Progenitor cell of endocrine pancreas (in vitro differentiated cells): Measurements from ENCODE around the gene RPN1. TPM values are rescaled to one million over a fixed set of nuclear protein-coding genes. Genes with fewer than 3 reads are reported as not detected.

Experiments
- DNase-seq: peaks from one replicate; pipeline ENCODE4 v3.0.0; 2021; ENCODE audit warnings: low spot score; ENCODE audit not compliant: unreplicated experiment
- H3K27ac Mint-ChIP-seq: 2 replicates; pipeline ENCODE4 v1.8.0; 2021; ENCODE audit warnings: mild to moderate bottlenecking, moderate library complexity, mixed read lengths
- H3K27me3 Mint-ChIP-seq: 2 replicates; pipeline ENCODE4 v1.8.0; 2021; ENCODE audit warnings: mixed read lengths
- H3K36me3 Mint-ChIP-seq: 2 replicates; pipeline ENCODE4 v1.8.0; 2022; ENCODE audit warnings: mixed read lengths; ENCODE audit not compliant: insufficient read depth
- H3K4me1 Mint-ChIP-seq: 2 replicates; pipeline ENCODE4 v1.8.0; 2021; ENCODE audit warnings: low read depth, mixed read lengths
- H3K4me3 Mint-ChIP-seq: 2 replicates; pipeline ENCODE4 v1.8.0; 2021; ENCODE audit warnings: low read depth, mild to moderate bottlenecking, moderate library complexity, mixed read lengths
- H3K9me3 Mint-ChIP-seq: 2 replicates; pipeline ENCODE4 v1.8.0; 2021; ENCODE audit warnings: low read depth, mixed read lengths
- total RNA-seq: library from RNA; stranded (reverse); gene quantifications from 2 replicates; pipeline ENCODE4 v1.2.1, GENCODE V29; 2021
- TF ChIP-seq, protein P1 (sequence below): fragments of 200-600 bp; sonication (generic); IDR thresholded peaks from one replicate; pipeline ENCODE4 v1.5.0; 2021; ENCODE audit warnings: antibody characterized with exemption, mild to moderate bottlenecking; ENCODE audit not compliant: unreplicated experiment

Gene RPN1
- total RNA-seq, 1 donor from 2014 or later: 166 TPM

DNA sequence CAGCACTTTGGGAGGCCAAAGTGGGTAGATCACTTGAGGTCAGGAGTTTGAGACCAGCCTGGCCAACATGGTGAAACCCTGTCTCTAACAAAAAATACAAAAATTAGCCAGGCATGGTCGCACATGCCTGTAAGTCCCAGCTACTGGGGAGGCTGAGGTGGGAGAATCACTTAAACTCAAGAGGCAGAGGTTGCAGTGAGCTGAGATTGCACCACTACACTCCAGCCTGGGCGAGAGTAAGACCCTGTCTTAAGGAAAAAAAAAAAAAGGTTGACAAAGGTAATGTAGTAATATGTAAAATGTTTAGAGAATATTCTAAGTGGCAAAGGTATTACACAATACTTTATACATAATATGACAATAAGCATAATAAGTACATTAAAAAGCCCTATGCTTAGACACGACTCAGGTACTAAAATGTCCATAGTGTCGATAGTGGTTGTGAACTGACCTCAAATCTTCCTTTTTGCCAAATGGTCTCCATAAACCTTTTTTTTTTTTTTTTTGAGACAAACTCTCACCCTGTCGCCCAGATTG lies 16.5 kb downstream of the RPN1 start:
- peaks cover 15% of the 10 kb centered on the region for H3K36me3 Mint-ChIP-seq
- H3K27ac Mint-ChIP-seq: no peak overlapping the region
- H3K9me3 Mint-ChIP-seq: no peaks in the 10 kb centered on the region
- TF ChIP-seq, protein P1, sequence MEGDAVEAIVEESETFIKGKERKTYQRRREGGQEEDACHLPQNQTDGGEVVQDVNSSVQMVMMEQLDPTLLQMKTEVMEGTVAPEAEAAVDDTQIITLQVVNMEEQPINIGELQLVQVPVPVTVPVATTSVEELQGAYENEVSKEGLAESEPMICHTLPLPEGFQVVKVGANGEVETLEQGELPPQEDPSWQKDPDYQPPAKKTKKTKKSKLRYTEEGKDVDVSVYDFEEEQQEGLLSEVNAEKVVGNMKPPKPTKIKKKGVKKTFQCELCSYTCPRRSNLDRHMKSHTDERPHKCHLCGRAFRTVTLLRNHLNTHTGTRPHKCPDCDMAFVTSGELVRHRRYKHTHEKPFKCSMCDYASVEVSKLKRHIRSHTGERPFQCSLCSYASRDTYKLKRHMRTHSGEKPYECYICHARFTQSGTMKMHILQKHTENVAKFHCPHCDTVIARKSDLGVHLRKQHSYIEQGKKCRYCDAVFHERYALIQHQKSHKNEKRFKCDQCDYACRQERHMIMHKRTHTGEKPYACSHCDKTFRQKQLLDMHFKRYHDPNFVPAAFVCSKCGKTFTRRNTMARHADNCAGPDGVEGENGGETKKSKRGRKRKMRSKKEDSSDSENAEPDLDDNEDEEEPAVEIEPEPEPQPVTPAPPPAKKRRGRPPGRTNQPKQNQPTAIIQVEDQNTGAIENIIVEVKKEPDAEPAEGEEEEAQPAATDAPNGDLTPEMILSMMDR: no peak
- H3K27me3 Mint-ChIP-seq: no peaks in the 10 kb centered on the region
- H3K4me1 Mint-ChIP-seq: no peaks in the 10 kb centered on the region
- no peak for DNase-seq
- no peak overlapping the region for H3K4me3 Mint-ChIP-seq

DNA sequence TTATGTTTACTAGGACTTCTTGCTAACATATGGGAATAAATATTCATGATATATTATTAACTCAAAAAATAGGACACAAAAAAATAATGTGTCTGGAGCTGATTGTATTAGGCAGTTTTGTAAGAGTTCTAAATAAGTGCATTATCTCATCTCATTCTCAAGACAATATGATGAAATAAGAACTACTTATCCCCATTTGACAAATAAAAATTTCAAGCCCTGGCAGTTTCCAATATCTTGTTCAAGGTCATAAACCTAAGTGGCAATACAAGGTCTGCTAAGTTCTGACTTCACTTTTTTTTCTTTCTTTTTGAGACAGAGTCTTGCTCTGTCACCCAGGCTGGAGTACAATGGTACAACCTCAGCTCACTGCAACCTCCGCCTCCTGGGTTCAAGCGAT lies 18.3 kb downstream of the RPN1 start:
- Mint-ChIP-seq H3K27me3 (no peaks in the 10 kb centered on the region), H3K27ac (no peak overlapping the region), H3K36me3 (peaks cover 18% of the 10 kb centered on the region), H3K9me3 (no peaks in the 10 kb centered on the region), H3K4me1 (no peaks in the 10 kb centered on the region), H3K4me3 (no peak overlapping the region)
- TF ChIP-seq, protein P1: no peak
- DNase-seq: no peak

DNA sequence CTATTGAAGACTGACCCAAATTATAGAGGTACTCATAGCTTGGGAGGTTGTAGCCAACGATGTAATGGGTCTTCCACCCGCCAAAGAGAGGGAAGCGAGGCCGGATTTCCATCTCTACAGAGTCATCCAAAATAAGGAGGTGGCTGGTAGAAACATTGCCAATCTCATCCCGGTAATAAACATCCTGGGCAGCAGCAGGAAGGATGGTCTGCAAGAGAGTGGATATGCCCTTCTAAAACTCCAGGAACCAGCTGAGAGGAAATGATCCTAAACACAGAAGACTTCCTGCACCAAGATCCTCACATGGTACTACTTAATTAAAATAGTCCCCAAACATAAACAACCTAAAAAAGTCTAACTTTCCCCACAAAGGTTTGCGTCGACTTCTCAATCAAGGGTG lies 20.7 kb downstream of the RPN1 start:
- Mint-ChIP-seq H3K4me3 (no peak overlapping the region), H3K27ac (no peak overlapping the region), H3K27me3 (no peaks in the 10 kb centered on the region), H3K4me1 (no peaks in the 10 kb centered on the region), H3K9me3 (no peaks in the 10 kb centered on the region), H3K36me3 (peaks cover 29% of the 10 kb centered on the region)
- TF ChIP-seq, protein P1: no peak
- DNase-seq: no peak

DNA sequence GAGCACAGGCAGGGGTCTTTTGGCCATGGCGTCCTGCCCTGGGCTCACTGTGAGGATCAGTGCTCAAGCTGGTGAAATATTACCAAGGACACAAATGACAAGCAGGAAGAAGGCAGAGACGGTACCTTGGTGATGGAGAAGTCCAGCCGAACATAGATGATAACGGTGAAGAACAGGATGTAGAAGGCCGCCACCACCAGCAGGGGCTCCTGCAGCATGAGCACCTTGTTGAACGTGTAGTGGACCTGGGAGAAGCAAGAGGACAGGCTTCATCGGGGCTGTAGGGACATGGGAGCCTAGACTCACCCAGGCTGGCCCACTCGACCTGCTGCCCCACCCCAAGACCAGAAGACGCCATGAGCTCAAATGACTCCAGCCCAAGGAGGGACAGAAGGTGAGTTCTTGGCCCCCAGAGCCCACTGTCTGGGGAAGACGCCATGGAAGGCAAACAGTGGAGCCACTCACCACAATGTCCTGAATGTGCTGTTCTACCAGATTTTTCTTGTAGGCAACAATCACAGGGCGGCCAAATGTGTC lies 25.1 kb downstream of the RPN1 start:
- H3K4me1 Mint-ChIP-seq: no peaks in the 10 kb centered on the region
- no peak overlapping the region for H3K27ac Mint-ChIP-seq
- H3K36me3 Mint-ChIP-seq: peaks cover 39% of the 10 kb centered on the region
- no peaks in the 10 kb centered on the region for H3K9me3 Mint-ChIP-seq
- H3K4me3 Mint-ChIP-seq: no peak overlapping the region
- H3K27me3 Mint-ChIP-seq: no peaks in the 10 kb centered on the region
- DNase-seq: no peak
- TF ChIP-seq, protein P1: no peak

DNA sequence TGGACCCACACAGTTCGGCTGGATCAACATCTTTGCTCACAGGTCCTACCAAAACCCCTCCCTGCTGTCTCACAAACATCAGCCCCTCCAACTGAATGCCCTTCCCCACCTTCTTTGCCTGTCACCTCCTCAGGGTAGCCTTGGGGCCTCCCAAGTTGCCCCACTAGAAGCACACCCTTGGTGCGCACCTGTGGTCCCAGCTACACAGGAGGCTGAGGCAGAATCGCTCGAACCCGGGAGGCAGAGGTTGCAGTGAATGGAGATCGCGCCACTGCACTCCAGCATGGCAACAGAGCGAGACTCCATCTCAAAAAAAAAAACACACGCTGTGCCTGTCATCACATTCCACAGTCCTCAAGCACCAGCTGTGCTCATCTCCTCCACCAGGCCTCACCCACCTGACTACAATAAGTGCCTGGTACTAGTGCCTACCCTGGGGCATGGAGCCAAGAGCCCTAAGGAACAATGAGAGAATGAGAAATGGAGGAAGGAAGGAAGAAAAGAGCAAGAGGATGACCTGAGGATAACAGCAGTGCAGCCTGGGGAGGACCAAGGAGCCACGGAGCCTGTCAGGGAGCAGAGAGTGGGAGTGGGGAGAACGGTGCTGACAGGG lies 26.0 kb downstream of the RPN1 start:
- Mint-ChIP-seq H3K27ac (no peak overlapping the region), H3K27me3 (no peaks in the 10 kb centered on the region), H3K4me3 (no peak overlapping the region), H3K9me3 (no peaks in the 10 kb centered on the region), H3K4me1 (no peaks in the 10 kb centered on the region), H3K36me3 (peaks cover 39% of the 10 kb centered on the region)
- DNase-seq: no peak
- TF ChIP-seq, protein P1: no peak
